ENCODE data around the gene NOM1. TPM values are rescaled to one million over a fixed set of nuclear protein-coding genes. Genes with fewer than 3 reads are reported as not detected.

Gene NOM1
- total and polyA plus RNA-seq, 2 experiments from 2014 or later, result 9.0 to 9.7 TPM

GRCh38 chr7:157003445-157003755 lies 53.9 kb downstream of the NOM1 start:
- Histone ChIP-seq H3K9me2 (replicated peaks; ENCODE audit: insufficient read depth) (no peaks in the 10 kb centered on the region), H3K27me3 (peaks cover 94% of the 10 kb centered on the region), H3K4me2 (peak overlapping the region; percentile 63), H3K9me3 (ENCODE audit: low read depth) (no peaks in the 10 kb centered on the region), H3K36me3 (replicated peaks; ENCODE audit: insufficient read depth, low read depth) (no peaks in the 10 kb centered on the region), H3K4me3 (no peak overlapping the region), H3K4me1 (ENCODE audit: insufficient read depth) (peaks cover 33% of the 10 kb centered on the region), H3K79me2 (no peaks in the 10 kb centered on the region), H3K27ac (no peak overlapping the region), H4K20me1 (ENCODE audit: insufficient read depth, poor library complexity, severe bottlenecking) (no peaks in the 10 kb centered on the region), H2AFZ (no peak overlapping the region)
- TF ChIP-seq EZH2phosphoT487 (IDR thresholded peaks at IDR 0.05; ENCODE audit: low read depth, severe bottlenecking, unreplicated experiment) (no peak), CTCF (IDR thresholded peaks at IDR 0.05; ENCODE audit: poor library complexity) (no peak), EZH2 (IDR thresholded peaks at IDR 0.05; ENCODE audit: borderline replicate concordance) (no peak)
- WGBS (ENCODE audit: low lambda C conversion rate, missing lambda C conversion rate), result 6% methylated on average over 6 of the region's 6 CpGs
- no peak for DNase-seq (ENCODE audit: low spot score)

- Histone ChIP-seq H3K4me3 (no peak overlapping the region), H4K20me1 (ENCODE audit: insufficient read depth, poor library complexity, severe bottlenecking) (no peaks in the 10 kb centered on the region), H3K79me2 (no peaks in the 10 kb centered on the region), H3K4me1 (ENCODE audit: insufficient read depth) (peaks cover 33% of the 10 kb centered on the region), H3K9me2 (replicated peaks; ENCODE audit: insufficient read depth) (no peaks in the 10 kb centered on the region), H3K27ac (no peak overlapping the region), H3K9me3 (ENCODE audit: low read depth) (no peaks in the 10 kb centered on the region), H3K27me3 (peaks cover 96% of the 10 kb centered on the region), H3K36me3 (replicated peaks; ENCODE audit: insufficient read depth, low read depth) (no peaks in the 10 kb centered on the region), H3K4me2 (peak overlapping the region; percentile 63), H2AFZ (no peak overlapping the region)
- DNase-seq (ENCODE audit: low spot score), result no peak
- WGBS (ENCODE audit: low lambda C conversion rate, missing lambda C conversion rate), result 2% methylated on average over 40 of the region's 60 CpGs
- TF ChIP-seq EZH2 (IDR thresholded peaks at IDR 0.05; ENCODE audit: borderline replicate concordance) (no peak), CTCF (IDR thresholded peaks at IDR 0.05; ENCODE audit: poor library complexity) (no peak), EZH2phosphoT487 (IDR thresholded peaks at IDR 0.05; ENCODE audit: low read depth, severe bottlenecking, unreplicated experiment) (no peak)
Observed at GRCh38 chr7:157003756-157004520, 54.4 kb downstream of the NOM1 start.

GRCh38 chr7:157004521-157005455 lies 55.3 kb downstream of the NOM1 start:
- no peaks in the 10 kb centered on the region for H4K20me1 ChIP-seq (ENCODE audit: insufficient read depth, poor library complexity, severe bottlenecking)
- DNase-seq (ENCODE audit: low spot score), result no peak
- H3K4me1 ChIP-seq (ENCODE audit: insufficient read depth), result peaks cover 39% of the 10 kb centered on the region
- no peak overlapping the region for H3K27ac ChIP-seq
- no peaks in the 10 kb centered on the region for H3K9me2 ChIP-seq (replicated peaks; ENCODE audit: insufficient read depth)
- H3K36me3 ChIP-seq (replicated peaks; ENCODE audit: insufficient read depth, low read depth), result no peaks in the 10 kb centered on the region
- peaks cover 95% of the 10 kb centered on the region for H3K27me3 ChIP-seq
- H3K4me3 ChIP-seq, result no peak overlapping the region
- no peak overlapping the region for H2AFZ ChIP-seq
- TF ChIP-seq EZH2 (IDR thresholded peaks at IDR 0.05; ENCODE audit: borderline replicate concordance), result peak; percentile 87
- TF ChIP-seq CTCF (IDR thresholded peaks at IDR 0.05; ENCODE audit: poor library complexity), result no peak
- peak; percentile 91 for TF ChIP-seq EZH2phosphoT487 (IDR thresholded peaks at IDR 0.05; ENCODE audit: low read depth, severe bottlenecking, unreplicated experiment)
- H3K79me2 ChIP-seq, result no peaks in the 10 kb centered on the region
- 11% methylated on average over 46 of the region's 56 CpGs for WGBS (ENCODE audit: low lambda C conversion rate, missing lambda C conversion rate)
- H3K9me3 ChIP-seq (ENCODE audit: low read depth), result no peaks in the 10 kb centered on the region
- H3K4me2 ChIP-seq, result peak overlapping the region; percentile 70

All from hepatocyte (in vitro differentiated cells).